Right renal pelvis (tissue), 4 donors: Measurements from ENCODE around the gene CFAP300. TPM values are rescaled to one million over a fixed set of nuclear protein-coding genes. Genes with fewer than 3 reads are reported as not detected.

Experiments used
- DNase-seq, 4 donors: peaks; one replicate each; pipeline ENCODE4 v3.0.0-alpha.2; 2013; ENCODE audit warnings: low read depth in 4 of 4, low spot score in 3 of 4, missing footprints in 1 of 4
- polyA plus RNA-seq, 4 donors: library from polyadenylated mRNA; unstranded; fragments of 120-200 nt; gene quantifications; one replicate each; pipeline ENCODE4 v1.2.1, GENCODE V29; 2013; ENCODE audit not compliant: insufficient read length in 4 of 4

CFAP300 gene
- 1 to 10 TPM; 5.4 to 7.0 (median 6.2) TPM for polyA plus RNA-seq

DNA sequence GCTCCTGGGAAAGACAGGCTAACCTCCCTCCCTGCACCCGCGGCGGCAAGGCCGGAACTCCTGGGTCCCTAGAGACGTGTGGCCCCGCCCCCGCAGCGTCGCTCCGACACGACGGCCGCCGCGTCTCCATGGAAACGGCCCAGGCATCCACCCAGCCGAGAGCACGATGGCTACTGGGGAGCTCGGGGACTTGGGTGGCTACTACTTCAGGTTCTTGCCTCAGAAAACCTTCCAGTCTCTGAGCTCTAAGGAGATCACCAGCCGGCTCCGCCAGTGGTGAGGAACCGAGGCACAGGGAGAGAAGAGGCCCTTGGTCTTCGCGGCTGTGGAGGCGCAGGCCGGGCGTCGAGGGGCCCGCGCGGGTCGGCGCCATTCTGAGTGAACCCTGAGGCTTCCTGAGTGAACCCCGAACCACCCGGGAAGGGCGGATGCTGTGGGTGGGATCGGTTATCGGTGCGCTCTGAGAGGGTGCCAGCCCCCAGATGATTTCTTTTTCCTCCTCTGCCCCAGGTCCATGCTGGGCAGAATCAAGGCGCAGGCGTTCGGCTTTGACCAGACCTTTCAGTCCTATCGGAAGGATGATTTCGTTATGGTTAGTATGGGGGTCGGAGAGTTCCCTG is at the start of gene CFAP300:
CFAP300 (plus strand) TSS at position 133 of the 620 bp plus-strand sequence; CDS start at position 167, 34 bp downstream.
- DNase-seq: peak; percentile 40 to 64 (median 48)

DNA sequence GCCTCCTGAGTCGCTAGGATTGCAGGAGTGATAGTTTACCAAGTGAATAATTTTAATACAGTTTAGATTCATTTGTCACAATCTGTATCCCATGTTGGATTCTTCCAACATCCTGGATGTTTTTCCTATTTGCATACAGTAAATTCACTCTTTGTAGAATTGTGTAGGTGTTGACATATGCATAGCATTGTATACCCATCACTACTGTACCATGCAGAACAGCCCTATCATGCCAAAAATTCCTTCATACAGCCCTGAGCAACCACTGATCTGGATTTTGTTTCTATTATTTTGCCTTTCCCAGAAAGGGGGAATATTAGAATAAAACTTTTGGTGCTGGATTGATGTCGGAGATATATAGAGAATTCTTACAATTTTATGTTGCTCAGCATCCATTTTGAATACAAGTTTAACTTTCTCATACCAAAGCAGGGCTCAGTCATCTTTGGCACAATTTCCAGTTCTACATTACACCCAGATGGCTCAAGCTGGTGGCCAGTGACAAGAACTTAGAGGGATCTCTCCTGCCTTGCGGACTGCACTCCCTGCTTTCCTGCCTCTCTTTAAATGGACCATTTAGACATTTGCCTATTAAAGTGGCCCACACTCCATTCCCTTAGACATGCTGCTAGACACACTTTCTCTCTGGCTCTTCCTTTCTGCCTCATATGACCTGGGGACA is 45.4 kb upstream of the CFAP300 start:
- no peak for DNase-seq

DNA sequence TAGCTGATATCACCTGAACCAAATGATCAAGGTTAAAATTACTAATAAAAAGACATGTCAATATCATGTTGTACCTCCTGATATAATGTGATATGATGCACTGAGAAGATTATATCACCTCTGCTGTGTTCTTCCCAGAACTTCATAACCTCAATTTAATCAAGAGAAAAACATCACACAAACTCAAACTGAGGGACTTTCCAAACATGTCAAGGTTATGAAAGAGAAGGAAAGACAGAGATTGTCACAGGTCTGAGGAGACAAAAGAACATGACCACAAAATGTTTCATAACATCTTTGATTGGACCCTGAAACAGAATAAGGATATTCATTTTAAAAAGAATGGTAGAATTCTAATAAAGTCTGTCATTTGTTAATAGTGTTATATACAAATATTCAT is 43.0 kb upstream of the CFAP300 start:
- DNase-seq: no peak

DNA sequence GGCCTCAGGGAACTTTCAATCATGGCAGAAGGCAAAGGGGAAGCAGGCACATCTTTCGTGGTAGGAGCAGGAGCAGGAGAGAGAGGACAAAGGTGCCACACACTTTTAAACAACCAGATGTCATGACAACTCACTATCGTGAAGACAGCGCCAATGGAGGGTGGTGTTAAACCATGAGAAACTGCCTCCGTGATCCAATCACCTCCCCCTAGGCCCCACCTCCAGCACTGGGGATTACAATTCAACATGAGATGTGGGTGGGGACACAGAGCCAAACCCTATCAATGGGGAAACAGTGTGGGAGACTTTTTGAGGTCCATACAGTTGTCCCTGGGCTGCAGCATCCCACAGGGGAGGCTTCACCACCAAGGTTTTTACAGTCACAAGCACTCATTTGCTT is 41.9 kb upstream of the CFAP300 start:
- DNase-seq: no peak

DNA sequence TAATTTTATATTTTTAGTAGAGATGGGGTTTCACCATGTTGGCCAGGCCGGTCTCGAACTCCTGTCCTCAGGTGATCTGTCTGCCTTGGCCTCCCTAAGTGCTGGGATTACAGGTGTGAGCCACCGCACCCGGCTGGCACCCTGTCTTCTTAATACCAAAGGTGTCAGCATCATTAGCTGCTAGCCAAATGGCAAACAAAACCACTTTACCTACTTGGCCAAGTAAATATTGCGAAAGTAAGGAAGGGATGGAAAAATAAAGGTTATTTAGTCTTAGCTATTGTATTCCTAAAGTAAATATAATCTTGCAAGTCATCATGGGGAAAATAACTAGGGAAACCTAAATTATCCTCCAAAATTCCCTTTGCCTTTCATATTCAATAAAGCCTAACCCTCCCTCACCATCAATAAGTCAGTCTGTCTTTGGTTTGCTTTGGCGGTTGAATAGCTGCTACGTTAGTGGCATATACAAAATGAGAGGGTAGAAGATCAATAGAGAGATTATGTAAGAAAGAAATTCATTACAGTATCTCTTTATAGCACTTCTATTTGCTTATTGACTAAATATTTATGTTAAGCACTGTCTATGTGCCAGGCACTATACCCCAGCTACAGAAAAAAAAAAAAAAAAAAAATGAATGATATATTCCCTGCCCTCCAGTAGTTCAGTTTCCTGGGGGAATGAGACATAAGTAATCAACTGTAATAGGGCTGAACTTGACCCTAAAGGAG is 40.2 kb upstream of the CFAP300 start:
- no peak for DNase-seq

DNA sequence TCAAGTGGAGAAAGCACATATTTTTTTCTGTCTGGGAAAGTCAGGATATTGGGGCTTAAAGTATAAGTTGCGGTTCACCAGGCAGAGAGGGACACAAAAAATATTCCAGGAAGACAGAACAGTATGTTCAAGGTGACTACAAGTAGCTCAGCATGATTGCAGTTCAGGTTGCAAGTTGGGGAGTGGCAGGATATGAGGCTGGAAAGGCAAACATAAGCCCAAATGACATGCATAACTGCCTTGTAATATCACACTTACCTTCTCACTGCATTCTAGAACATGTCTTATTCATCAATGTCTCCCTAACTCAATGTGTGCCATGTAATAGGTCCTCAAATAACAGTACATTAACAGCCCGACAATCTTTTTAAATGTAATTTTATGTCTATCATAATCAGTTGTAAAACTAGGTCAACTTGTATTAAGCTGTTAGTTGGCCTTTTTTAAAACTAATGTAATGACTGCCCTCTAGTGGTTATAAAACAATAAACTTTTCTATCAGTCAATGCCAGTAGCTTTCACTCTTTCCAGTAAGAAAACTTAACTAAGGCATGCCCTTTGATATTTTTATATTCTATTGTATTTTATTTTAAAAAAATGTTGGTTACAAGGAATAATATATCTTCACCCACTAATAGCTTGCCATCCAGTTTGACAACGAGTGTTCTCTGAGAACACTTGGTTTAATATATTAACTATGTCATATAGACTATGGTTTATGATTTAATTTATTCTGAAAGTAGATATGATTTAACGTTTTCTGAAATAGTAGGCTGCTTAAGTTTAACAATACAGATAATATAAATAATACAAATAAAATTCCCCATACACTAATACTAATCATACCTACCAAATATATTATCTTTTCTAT is 39.4 kb upstream of the CFAP300 start:
- peak; percentile 15 to 41 (median 30) for DNase-seq

DNA sequence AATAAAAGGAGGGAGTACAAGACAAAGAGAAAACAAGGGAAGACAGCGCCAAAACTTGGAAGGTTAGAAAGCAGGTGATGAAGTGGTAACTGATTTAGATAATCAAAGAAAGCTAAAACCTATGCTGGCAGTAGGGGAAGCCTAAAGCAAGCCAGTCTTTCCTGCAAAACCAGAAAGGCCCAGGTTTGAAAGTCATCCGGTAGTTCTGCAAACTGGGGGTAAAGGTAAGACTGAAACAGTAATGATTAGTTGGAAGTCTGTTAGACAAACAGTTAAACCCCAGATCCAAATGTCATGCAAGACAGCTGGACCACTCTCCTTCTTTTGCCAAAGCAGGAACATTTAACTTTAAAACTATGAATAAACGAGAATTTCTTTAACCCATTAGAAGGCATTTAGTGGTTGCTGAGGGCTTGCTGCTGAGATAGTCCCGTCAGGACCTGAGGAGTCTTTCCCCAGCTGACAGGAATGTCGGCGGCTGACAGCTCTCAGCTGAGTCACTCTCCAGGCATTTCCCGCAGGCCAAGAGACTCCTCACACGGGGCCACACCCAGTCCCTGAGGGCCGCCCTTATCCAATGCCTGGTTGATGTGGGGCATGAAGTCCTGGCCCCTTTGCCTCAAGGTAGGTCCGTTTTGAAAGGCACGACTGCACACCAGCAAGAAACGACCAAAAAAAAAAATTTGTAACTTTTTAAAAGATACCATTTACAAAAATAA is 36.3 kb upstream of the CFAP300 start:
- peak in 1 of 4 donors; percentile 5 for DNase-seq

DNA sequence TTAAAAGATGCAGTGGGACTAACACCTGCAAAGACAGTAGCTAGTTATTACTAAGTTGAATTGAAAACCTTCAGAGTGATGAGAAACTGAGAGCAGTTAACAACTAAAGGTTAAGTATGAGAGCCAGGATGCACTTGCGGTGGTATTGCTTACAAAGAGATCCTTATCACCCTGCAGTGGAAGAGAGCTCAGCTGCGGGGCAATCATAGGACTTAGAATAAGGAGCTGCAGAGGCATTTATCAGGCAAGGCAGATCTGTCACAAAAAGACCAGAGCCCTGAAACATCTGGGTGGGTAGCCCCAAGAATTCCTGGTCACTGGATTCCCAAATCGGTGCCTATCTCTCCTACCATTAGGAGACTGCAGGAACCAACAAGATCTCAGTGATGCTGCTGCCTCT is 34.3 kb upstream of the CFAP300 start:
- no peak for DNase-seq

DNA sequence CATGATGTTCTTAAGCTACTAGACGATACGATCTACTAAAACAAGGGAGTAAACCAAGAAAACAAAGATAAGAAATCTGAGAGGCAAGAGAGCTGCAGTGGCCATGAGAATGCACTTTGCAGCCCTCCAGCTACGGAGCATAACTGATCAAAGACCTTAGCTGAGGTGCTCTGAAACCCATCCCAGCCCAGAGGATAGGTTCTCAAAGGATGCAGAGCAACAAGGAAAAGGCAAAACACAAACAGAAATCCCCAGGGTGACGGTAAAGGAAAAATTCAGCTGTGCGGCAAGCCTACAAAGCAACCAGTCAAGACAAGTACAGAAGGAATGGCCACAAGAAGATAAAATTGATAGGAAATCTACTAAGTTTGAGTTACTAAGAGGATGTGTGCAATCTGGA is 32.5 kb upstream of the CFAP300 start:
- DNase-seq: no peak

DNA sequence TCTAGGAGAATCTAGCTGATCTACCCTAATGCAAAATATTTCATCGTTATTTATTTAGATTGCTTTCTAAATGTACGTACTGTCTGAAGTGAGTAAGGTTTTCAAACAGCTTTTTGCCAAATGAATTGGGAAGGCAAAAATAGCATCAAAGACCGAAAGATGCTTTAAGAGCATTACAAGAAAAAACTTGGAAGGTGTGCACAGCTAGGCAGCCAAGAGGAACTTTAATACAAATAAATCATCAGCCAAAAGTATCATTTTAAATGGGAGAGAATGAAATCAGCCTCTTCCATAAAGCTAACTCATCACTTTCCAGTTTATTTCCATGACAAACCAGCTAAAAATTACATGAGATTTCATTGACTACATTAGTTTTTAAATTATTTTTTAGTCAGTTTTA is 30.2 kb upstream of the CFAP300 start:
- no peak for DNase-seq

DNA sequence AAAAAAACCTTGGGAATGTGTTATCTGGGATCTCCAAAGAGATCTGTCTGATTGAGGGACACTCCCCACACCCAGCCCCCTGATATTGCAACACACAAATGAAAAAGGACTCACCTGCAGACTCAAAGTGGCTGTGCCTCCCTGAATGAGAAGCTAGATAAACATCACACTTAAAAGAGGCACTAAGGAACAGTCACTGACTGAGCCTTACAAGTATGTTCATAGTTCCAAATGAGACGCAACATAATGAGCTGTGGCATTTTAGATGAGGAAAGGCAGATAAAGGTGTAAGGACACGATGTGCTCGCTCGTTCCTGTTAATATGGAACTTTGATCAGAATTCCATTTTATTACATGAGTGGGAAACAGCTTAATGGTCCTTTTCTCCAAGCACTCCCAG is 21.0 kb upstream of the CFAP300 start:
- no peak for DNase-seq

DNA sequence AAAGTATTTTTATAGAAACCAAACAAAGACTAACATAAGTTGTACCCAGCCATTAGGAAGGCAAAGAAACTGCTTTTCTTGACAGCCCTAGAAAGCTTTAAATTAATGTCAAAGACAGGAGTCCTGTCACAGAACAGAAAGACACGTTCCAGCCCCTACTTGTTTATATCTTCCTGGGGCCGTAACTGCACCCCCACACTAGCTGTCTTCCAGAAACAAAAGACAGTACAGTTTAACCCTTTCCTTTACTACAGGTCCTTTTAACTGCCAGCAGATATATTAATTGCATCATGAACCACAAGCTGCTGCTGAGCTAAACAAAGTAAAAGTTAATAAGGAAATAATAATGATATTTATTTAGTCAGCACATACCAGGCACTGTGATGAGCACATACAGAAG is 20.3 kb upstream of the CFAP300 start:
- no peak for DNase-seq

DNA sequence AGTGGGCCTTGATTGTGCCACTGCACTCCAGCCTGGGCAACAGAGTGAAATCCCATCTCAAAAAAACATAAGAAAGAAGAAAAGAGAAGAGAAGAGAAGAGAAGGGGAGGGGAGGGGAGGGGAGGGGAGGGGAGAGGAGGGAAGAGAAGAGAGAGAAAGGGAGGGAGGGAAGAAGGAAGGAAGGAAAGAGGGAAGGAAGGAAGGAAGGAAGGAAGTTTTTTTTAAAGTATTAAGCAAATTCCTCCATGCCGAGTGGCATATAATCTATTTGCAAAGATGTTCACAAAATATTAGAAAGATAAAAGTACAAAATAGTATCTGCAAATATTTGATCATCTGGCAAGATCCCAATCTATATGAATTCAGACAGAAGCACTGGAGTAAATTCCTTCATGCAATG is 10.5 kb upstream of the CFAP300 start:
- DNase-seq: no peak

DNA sequence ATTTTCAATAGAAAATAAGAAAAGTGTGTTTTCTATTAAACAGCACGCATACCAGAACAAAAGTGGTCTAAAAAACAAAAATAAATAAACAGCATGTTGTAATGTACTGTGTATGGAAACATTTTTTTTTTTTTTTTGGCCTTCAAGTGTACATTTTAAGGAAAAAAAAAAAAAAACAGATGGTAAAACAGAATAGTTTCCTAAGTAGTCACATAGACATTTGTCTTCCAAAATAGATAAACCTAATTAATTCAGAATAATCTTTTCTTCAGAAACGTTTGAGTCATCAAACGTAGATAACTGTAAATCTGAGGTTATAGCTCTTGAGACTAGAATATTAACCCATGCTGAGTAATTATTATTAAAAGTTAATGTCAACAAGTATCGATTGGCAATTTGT is 396 bp upstream of the CFAP300 start:
- DNase-seq: peak in 1 of 4 donors; percentile 3

DNA sequence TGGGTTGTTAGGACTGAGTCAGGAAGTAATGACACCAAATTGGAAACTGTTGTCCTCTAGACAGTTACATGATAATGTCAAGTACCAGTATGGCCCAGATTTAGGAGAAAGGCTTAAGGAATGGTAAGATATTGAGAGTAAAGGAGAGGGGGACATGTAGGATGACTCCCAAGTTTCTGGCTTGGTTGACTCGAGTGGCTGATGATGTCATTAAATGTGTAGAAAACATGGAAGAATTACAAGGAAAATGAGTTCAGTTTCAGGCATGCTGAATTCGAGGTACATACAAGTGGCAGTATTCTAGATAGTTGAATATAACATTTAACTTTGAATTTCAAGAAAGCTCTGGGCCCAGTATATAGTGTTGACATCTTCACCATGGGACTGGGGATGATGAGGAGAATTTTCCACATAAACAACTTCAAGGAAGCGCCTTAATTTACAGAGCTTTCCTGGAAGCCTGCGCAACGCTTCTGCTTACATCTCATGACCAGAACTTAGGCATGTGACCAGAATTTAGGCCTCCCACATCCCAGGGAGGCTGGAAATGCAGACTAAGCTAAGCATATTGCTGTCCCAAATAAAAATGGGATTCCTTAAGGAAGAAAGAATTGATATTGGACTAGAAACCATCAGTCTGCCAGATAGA is 3.8 kb downstream of the CFAP300 start:
- DNase-seq: no peak

DNA sequence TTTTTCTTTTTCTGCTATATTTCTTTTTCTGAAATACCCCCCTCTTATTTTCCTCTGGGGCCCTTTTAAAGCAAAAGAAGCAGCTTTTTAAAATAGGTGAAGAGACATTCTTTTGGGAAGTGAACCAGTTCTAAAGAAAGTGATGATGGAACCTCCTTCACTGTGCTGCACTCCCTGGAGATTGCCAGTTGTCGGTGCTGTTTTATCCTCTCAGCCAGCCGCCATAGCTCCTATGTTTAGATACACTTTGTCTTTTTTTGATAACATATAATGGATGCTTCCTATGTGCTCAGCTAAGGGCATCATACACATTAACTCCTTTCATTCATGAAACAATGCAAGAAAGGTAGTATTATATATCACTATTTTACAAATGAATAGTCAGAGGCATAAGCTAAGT is 14.0 kb downstream of the CFAP300 start:
- no peak for DNase-seq

DNA sequence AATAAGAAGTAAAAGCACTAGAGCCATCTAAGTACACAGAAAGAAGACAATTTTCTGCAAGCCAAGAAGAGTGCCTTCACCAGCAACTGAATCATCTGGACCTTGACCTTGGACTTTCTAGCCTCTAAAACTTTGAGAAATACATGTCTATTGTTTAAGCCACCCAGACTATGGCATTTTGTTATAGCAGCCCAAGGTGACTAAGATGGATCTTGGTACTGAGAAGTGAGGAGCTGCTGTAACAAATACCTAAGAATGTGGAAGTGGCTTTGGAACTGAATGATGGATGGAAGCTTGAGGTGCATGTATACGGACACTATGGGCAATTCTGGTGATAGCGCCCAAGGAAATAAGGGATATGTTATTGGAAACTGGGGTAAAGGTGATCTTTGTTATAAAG is 14.9 kb downstream of the CFAP300 start:
- no peak for DNase-seq

DNA sequence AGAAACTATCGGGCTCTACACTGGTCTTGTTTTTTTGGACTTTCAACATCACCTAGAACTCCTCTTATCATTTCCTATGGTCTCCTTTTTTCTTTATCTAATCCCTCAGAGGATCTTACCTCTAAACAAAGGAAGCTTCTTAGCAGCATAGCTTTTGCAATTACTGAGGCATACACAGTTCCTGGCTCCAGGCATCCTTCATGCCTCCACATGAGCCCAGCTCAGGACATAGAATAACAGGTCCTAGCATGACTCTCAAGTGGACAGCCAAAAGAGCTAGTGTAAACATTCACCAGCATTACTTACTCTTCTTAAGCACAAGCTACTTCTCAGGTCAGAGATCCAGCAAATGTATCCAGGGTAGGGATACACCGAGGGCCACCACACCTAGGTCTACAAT is 17.1 kb downstream of the CFAP300 start:
- no peak for DNase-seq

DNA sequence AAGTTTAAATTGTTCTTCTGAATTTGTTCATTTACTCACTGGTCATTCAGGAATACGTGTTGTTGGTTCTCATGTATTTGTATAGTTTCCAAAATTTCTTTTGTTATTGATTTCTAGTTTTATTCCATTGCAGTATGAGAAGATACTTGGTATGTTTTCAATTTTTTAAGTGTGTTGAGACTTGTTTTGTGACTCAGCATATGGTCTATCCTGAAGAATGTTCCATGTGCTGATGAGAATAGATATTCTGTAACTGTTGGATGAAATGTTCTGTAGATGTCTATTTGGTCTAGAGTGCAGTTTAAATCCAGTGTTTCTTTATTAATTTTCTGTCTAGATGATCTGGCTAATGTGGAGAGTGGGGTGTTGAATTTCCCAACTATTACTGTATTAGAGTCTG is 23.5 kb downstream of the CFAP300 start:
- DNase-seq: no peak
